Breast epithelium (tissue), 4 donors: ENCODE data around the gene ASB6. TPM values are rescaled to one million over a fixed set of nuclear protein-coding genes. Genes with fewer than 3 reads are reported as not detected.

Experiments used
- DNase-seq, 2 donors: peaks; one replicate each; pipeline ENCODE4 v3.0.0-alpha.2; 2019; ENCODE audit warnings: low spot score in 2 of 2
- H3K27ac ChIP-seq, 2 donors: fragments of 200-600 bp; sonication (generic) in 1 of 2; one replicate each; pipeline ENCODE4 v1.5.1; 2016 to 2019; ENCODE audit warnings: mild to moderate bottlenecking in 1 of 2
- H3K27me3 ChIP-seq, 2 donors: fragments of 200-600 bp; sonication (generic) in 1 of 2; one replicate each; pipeline versions ENCODE4 v1.5.1 to v1.6.0; 2017 to 2019; ENCODE audit warnings: control low read depth in 1 of 2, mild to moderate bottlenecking in 1 of 2
- H3K36me3 ChIP-seq: fragments of 200-600 bp; one replicate; pipeline ENCODE4 v1.5.1; 2019
- H3K4me1 ChIP-seq, 2 donors: fragments of 200-600 bp; sonication (generic); one replicate each; pipeline ENCODE4 v1.5.1; 2016 to 2019; ENCODE audit warnings: control low read depth in 1 of 2
- H3K4me3 ChIP-seq, 3 donors: fragments of 200-600 bp; sonication (generic); 1 replicate in 2 of 3; 2 replicates in 1 of 3; pipeline ENCODE4 v1.5.1; 2016 to 2019; ENCODE audit warnings: mild to moderate bottlenecking in 3 of 3, moderate library complexity in 2 of 3
- H3K9me3 ChIP-seq, 2 donors: fragments of 200-600 bp; sonication (generic) in 1 of 2; one replicate each; pipeline ENCODE4 v1.5.1; 2016 to 2019; ENCODE audit warnings: control low read depth in 1 of 2
- POLR2A ChIP-seq: fragments of 450-650 bp; IDR thresholded peaks from one replicate; pipeline ENCODE4 v1.6.1; 2016; ENCODE audit warnings: antibody characterized with exemption, mild to moderate bottlenecking, moderate library complexity
- POLR2AphosphoS5 ChIP-seq, 3 donors: sonication (generic); formaldehyde crosslinking; IDR thresholded peaks; one replicate each; pipeline ENCODE4 v1.6.1; 2017; ENCODE audit warnings: antibody characterized with exemption in 3 of 3
- intact Hi-C: fragments of 100-400 bp; cut with DNase I; formaldehyde crosslinking; loops from one replicate; pipeline ENCODE4 v1.15.1; 2023; ENCODE audit warnings: low total_unique reads
- total RNA-seq, 3 donors: library from RNA; depleted of rRNA; stranded (reverse); fragments of >200 nt; gene quantifications; one replicate each; pipeline ENCODE4 v1.1.0, GENCODE V29; 2016
- TF ChIP-seq, protein P1 (sequence below), 3 donors: fragments of 450-650 bp; IDR thresholded peaks; one replicate each; pipeline ENCODE4 v1.5.1; 2016 to 2017; ENCODE audit warnings: antibody characterized with exemption in 3 of 3, mild to moderate bottlenecking in 3 of 3, moderate library complexity in 3 of 3

ASB6 gene
- total RNA-seq, 3 donors from 2014 or later = 11.2 to 24.4 (median 21.6) TPM

DNA sequence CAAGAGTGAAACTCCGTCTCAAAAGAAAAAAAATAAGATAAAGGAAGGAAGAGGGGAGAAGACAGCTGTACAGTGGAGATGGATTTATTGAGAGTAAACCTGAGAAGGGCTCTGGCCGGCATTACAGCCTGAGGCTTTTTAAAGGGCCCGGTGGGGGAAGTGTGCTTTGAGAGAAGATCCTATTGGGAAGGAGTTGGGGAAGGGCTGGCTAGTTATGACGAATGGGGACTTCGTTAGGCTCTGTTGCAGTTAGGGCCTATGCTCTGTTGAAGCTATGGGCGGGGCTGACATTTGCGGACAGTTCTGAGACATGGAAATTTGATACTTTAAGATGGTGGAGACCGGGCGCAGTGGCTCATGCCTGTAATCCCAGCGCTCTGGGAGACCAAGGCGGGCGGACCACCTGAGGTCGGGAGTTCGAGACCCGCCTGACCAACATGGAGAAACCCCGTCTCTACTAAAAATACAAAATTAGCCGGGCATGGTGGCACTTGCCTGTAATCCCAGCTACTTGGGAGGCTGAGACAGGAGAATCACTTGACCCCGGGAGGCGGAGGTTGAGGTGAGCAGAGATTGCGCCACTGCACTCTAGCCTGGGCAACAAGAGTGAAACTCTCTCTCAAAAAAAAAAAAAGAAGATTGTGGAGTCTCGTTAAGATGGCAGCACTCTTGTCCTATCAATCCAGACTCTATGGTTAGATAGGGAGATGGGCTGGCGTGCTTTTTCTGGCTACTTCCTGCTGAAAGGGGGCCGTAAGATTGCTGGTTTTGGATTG lies 54.3 kb downstream of the ASB6 start:
- H3K27ac ChIP-seq = no peak overlapping the region
- TF ChIP-seq, protein P1, sequence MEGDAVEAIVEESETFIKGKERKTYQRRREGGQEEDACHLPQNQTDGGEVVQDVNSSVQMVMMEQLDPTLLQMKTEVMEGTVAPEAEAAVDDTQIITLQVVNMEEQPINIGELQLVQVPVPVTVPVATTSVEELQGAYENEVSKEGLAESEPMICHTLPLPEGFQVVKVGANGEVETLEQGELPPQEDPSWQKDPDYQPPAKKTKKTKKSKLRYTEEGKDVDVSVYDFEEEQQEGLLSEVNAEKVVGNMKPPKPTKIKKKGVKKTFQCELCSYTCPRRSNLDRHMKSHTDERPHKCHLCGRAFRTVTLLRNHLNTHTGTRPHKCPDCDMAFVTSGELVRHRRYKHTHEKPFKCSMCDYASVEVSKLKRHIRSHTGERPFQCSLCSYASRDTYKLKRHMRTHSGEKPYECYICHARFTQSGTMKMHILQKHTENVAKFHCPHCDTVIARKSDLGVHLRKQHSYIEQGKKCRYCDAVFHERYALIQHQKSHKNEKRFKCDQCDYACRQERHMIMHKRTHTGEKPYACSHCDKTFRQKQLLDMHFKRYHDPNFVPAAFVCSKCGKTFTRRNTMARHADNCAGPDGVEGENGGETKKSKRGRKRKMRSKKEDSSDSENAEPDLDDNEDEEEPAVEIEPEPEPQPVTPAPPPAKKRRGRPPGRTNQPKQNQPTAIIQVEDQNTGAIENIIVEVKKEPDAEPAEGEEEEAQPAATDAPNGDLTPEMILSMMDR (IDR thresholded peaks at IDR 0.05) = no peak
- DNase-seq = no peak
- no peaks in the 10 kb centered on the region for H3K4me1 ChIP-seq
- H3K4me3 ChIP-seq = no peak overlapping the region
- H3K9me3 ChIP-seq = no peaks in the 10 kb centered on the region
- intact Hi-C loops = loop anchor here (2.0 kb wide), 1 partner anchor 61 kb away; no protein-coding TSS in a partner anchor
- no peaks in the 10 kb centered on the region for H3K27me3 ChIP-seq
- no peaks in the 10 kb centered on the region for H3K36me3 ChIP-seq

DNA sequence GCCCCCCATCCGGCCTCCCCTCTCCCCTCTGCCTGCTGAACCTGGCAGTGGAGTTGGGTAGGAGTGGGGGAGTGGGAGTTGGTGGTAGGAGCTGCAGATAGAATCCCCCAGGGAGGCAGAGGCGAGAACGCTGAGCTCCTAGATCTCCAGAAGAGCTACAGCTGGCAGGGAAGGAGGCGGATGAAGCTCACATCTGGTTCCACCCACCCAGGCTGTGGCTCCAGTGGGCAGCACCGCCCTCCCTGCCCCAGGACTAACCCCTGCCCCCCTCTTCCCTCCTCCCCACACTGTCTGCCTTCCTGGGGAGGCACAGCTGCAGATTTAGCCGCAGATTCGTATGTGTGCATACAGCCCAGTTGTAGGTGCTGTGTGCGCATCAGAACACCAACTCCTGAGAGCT lies 55.3 kb downstream of the ASB6 start:
- Histone ChIP-seq H3K36me3 (no peaks in the 10 kb centered on the region), H3K27me3 (no peaks in the 10 kb centered on the region), H3K9me3 (no peaks in the 10 kb centered on the region), H3K27ac (no peak overlapping the region), H3K4me3 (no peak overlapping the region), H3K4me1 (no peaks in the 10 kb centered on the region)
- intact Hi-C loops = no loop called here
- no peak for DNase-seq
- TF ChIP-seq POLR2AphosphoS5 (IDR thresholded peaks at IDR 0.05) (no peak), POLR2A (no peak)
- TF ChIP-seq, protein P1 (IDR thresholded peaks at IDR 0.05) = no peak

DNA sequence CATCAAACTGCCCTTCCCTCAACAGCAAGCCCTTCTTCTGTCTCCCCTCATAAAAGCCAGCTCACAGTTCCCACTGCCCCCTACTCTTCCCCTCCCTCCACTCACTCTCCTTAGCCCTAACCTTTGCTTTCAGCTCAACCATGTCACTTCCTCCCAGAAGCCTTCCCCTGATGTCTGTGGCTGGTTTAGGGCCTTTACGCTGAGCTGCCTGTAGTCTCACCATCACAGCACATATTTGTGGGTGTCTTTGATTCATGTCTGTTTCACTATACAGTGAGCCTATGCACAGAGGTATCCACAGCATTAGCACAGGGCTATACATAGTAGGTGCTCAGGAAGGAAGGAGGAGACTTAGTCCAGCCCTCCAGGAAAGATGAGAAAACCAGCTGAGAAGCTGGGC lies 55.7 kb downstream of the ASB6 start:
- TF ChIP-seq, protein P1 (IDR thresholded peaks at IDR 0.05) = no peak
- TF ChIP-seq POLR2AphosphoS5 (IDR thresholded peaks at IDR 0.05) (no peak), POLR2A (no peak)
- Histone ChIP-seq H3K4me3 (no peak overlapping the region), H3K36me3 (no peaks in the 10 kb centered on the region), H3K9me3 (no peaks in the 10 kb centered on the region), H3K27ac (no peak overlapping the region), H3K27me3 (no peaks in the 10 kb centered on the region), H3K4me1 (no peaks in the 10 kb centered on the region)
- intact Hi-C loops = no loop called here
- DNase-seq = no peak

DNA sequence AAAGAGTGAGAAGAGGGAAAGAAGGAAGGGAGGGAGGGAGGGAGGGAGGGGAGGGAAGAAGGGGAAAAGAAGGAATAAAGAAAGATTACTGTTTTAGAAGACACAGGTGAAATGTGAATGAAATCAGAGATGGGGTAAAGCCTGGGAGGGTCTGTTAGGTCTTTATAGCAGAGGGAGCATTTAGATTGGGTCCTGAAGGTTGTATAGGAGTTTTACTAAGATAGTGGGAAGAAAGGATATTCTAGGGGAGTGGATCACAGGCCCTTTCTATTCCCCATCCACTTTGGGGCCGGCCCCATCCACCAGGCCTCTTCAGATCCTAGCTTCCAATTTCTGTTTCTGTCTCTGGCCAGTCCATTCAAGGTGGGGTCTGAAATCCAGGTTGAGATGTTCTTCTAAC lies 56.6 kb downstream of the ASB6 start:
- H3K27ac ChIP-seq = no peak overlapping the region
- H3K9me3 ChIP-seq = no peaks in the 10 kb centered on the region
- TF ChIP-seq POLR2AphosphoS5 (IDR thresholded peaks at IDR 0.05) (no peak), POLR2A (no peak)
- H3K36me3 ChIP-seq = no peaks in the 10 kb centered on the region
- intact Hi-C loops = no loop called here
- H3K27me3 ChIP-seq = no peaks in the 10 kb centered on the region
- H3K4me1 ChIP-seq = no peaks in the 10 kb centered on the region
- no peak for DNase-seq
- H3K4me3 ChIP-seq = no peak overlapping the region

Other genes starting within 250 kb of the ASB6 start
- under 1 TPM in 1 of 3 donors, not detected in 2; 0.48 TPM for gene C9orf50, start 21.1 kb downstream of the ASB6 start, total RNA-seq
- 10 to 100 TPM; 17.8 to 31.1 (median 27.4) TPM for gene NTMT1, start 16.0 kb downstream of the ASB6 start, total RNA-seq
- gene PRRX2, start 23.5 kb upstream of the ASB6 start, total RNA-seq = 10 to 100 TPM in 1 of 3 donors, 1 to 10 TPM in 2; 4.4 to 35.1 (median 9.9) TPM
- 10 to 100 TPM; 21.8 to 36.7 (median 25.3) TPM for gene PTGES, start 110.9 kb upstream of the ASB6 start, total RNA-seq
- gene TOR1B, start 161.0 kb upstream of the ASB6 start, total RNA-seq = 10 to 100 TPM; 22.6 to 26.7 (median 23.9) TPM
- 10 to 100 TPM; 54.4 to 60.7 (median 57.8) TPM for gene TOR1A, start 182.0 kb upstream of the ASB6 start, total RNA-seq
- gene C9orf78, start 193.1 kb upstream of the ASB6 start, total RNA-seq = 100 to 1,000 TPM in 1 of 3 donors, 10 to 100 TPM in 2; 56.7 to 189 (median 57.8) TPM
- gene USP20, start 193.3 kb upstream of the ASB6 start, total RNA-seq = 10 to 100 TPM; 15.0 to 30.9 (median 22.3) TPM